NCI-H1436 (cell line): ENCODE data around the gene ADRA2B.
"Not testable (repeated sequence)": the region's sequence is repeated elsewhere in the genome, so short reads cannot be mapped to it uniquely, and the experiment has no call there.

ENCODE experiments used
- DNase-seq: peaks from one replicate; lab custom pipeline; 2025; lab: John Stamatoyannopoulos, UW

The ADRA2B gene

GRCh38 chr2:96150007-96150640 lies 33.8 kb upstream of the ADRA2B start:
- DNase-seq: no peak

DNA sequence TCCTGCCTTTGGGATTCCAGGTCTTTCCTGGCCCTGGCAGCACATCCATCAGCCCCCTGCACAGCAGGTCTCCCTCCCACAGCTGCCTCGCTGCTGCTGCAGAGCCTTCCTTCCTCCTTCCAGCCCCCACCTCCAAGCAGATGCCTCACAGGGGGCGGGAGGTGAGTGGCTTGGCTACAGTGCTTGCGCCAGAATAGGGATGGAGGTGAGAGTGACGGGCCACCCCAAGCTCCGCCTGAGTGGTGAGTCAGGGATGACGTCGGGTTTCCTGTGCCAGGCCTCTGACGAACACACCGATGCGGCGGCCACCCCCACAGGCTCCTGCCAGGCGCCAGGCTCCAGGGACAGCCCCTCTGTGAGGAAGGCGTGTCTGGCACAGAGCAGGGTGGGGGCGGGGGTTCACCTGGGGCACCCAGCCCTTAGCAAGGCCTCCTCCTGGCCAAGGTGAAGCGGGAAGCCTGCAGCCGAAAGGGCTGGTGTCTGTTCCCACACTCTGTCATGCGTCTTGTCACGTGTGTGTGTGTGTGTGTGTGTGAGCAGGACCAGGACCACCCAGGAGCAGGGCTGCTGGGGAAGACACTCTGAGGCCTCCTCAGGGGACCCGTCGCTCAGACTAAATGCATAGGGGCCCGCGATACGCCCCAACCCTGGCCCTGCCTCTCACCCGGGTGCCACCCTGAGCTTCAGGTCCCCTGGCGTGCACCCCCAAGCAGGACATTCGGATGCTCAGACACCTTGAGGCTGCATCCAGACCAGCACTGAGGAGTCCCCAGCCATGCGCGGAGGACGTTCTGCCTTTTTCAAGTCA lies 32.2 kb upstream of the ADRA2B start:
- DNase-seq: peak; percentile 82

DNA sequence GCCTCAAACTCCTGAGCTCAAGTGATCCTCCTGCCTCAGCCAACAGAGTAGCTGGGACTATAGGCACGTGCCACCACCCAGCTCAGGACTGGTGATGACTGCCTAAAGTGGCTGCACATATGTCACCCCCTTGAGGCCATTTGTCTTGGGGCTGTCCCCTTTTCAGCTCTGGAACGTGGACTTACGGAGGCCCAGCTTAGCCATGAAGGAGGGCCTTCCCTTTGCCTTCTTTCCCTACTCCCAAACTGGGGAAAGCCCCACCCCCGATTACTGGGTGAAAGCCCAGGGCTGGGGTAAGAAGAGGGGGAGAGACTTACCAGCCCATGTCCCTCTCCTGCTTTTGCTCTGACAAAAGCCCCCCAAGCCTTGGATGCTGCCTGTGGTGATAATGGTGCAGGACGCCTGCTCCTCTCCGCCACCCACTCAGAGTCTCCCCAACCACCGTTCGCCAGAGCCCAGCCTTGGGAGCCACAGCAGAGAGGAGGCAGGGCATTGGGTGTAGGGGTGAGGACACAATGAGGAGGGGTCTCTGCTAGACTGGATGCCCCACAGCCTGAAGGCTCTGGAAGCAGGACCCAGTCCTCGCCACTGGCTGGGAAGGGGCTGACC lies 31.3 kb upstream of the ADRA2B start:
- DNase-seq: no peak

DNA sequence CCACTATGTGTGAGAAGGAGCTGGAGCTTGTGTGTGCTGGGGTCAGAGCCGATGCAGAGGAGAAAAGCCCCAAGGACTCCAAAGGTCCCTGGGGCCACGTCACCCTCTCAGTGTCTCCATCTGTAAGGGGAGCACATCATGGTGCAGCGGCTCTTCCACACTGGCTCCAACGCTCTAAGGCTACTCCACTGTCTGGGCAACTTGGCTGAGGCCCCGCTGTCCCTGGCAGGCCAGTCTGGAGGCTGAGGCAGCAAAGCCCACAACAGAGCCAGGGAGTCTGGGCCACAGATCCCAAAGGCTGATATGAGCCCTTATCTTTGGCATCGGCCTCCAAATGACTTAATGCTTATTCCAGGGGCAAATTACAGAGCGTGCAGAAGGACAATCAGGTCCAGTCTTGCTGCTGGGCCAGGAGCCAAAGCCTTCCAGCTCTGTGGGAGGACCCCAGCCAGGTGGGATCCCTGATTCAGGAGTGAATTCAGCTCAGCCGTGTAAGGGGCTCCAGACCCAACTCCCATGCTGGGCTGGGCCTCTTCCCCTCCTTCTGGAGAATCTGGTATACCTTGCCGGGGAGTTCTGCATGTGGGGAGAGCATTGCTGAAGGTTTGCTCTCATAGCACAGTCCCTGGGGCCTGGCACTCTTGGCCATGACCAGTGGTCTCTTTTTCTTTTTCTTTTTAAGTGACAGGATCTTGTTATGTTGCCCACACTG lies 30.7 kb upstream of the ADRA2B start:
- DNase-seq: no peak

DNA sequence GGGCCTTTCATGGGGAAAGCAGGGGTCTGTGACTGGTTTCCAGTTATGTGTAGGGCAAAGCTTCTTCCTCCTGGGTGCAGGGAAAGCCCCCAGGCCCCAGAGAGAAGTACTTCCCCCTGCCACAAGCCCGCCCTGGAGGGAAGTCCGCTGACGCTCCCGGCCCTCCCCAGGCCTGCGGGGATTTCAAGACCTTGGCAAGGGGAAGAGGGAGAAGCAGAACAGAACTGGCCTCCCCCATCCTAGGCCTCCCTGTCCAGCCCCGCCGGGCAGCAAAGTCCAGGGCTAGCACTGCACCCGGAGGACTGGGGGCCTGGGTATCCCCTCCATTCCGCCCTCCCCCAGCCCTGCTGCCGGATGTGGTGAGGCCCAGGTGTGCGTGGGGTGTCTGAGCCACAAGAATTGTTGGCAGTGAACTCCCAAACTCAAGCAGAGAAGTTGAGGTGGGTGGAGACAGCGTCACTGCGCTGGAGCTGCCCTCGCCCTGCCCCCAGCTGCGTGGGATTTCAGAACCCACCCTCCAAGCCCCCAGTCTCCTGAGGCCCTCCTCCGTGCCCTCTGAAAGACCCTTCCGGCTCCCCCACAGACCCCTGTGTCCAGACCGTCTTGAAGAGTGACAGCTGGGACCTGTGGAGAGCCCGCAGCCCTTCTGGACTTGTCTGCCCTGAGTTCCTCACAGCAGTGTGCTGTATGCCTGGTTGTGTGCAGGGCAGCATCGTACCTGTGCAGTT lies 29.9 kb upstream of the ADRA2B start:
- no peak for DNase-seq

DNA sequence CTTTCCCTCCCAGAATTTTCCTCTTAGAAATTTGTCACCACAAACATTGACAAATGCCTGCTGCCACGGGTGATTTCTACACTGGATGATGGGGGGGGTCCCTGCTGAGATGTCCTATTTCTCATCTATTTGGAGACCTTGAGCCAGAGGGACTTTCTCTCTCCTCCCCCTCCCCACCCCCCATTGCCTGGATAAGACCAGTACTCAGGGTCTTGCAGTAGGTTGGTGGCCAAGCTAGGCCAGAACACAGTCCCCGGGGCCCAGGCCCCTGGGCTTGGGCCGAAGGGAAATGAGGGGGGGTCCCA lies 29.4 kb upstream of the ADRA2B start:
- no peak for DNase-seq

GRCh38 chr2:96145036-96145847 lies 28.9 kb upstream of the ADRA2B start, which contains the start of gene DUSP2:
Gene DUSP2, minus strand, starts transcription at chr2:96145440. Its CDS starts 86 bp downstream, at chr2:96145354.
- DNase-seq: no peak

- no peak for DNase-seq
Observed at GRCh38 chr2:96144481-96145035, 28.2 kb upstream of the ADRA2B start.

GRCh38 chr2:96143848-96144480 lies 27.6 kb upstream of the ADRA2B start:
- no peak for DNase-seq

DNA sequence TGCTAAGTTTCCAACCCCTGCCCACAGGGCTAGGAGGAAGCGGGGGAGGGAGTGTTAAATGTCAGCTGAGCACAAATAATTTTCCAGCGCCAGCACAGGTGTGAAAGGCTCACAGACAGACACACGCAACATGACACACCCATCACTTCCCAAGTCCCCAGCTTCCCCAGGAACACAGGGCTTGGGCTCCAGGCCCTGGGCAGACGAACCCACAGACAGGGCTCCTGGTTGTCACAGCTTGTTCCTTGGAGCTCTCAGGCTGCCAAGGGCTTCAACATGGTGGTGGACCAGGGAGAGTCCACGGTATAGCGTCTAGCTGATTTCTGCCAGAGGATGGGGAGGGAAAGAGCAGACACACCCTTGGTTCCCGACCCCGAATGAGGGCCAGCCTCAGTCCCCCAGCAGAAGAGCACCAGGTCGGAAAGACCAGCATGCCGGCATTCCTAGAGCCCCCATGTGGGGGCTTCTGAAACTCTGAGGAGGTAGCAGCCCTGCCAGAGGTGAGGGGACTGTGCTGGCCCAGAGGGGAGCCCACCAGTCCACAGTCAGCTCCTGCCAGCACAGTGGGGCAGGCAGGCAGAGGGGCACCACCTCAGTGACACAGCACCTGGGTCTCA lies 27.0 kb upstream of the ADRA2B start:
- no peak for DNase-seq

DNA sequence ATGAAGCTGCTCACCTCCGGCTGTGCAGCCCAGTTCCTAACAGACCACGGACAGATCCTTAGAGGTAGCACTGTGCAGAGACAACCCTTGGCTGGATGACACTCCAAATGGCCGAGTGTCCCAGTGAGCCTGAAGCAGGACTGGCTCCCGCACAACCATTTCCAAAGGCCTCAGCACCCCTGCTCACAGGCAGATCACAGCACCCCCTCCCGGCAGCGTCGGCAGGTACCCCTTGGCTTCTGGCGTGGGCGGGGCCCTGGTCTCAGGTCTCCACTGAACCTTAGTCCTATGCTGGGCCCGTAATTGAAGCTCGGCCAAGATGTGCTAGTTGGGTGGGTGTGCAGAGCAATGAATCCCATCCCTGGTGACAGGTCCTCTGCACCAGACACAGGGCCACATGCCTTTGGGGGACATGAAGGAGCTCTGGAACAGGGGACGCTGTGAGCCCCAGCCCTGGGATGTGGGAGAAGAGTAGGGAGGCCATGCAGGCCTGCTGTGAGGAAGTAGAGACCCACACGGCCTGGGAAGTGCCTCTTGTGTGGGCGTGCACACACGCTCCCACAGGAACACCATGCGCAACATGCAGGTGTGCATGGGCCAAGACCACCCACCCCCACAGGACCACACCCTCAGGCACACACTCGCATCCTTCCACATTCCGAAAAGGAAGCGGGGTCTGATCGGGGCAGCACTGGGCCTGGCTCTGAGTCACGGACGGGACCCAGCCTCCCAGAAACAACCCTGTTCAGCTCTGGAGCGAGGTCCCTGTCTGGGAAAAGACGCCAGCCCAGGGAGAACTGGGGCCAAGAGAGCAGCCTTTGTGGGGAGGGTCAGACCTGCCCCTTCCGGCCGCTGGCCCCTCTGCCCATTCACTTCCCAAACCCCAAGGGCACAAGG lies 26.1 kb upstream of the ADRA2B start:
- DNase-seq: no peak

- not testable (repeated sequence) for DNase-seq
Observed at GRCh38 chr2:96141624-96141967, 25.2 kb upstream of the ADRA2B start.

- DNase-seq: no peak
Observed at GRCh38 chr2:96140941-96141623, 24.7 kb upstream of the ADRA2B start.

DNA sequence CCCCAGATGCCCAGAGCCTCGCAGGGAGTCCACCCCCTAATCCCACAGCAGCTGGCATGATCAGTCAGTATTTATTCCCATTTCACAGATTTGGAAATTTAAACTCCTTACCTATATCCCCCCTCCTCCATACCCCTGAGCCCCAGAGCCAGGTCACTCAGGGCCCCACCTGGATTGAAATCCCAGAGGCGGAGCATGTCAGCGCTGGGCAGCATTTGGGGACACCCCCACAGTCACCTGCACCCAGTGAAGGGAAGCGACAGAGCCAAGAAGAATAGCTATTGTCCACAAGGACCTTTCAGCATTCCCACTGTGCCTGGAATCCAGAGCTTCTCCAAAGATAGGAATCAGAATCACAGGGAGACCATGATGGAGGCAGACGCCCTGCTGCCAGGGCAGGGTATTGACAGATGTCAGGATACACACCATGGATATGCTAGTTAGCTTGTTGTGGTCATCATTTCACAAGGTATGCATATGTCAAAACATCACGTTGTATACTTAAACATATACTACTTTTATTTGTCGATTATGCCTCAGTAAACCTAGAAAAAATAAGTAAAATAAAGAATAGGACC lies 22.9 kb upstream of the ADRA2B start:
- no peak for DNase-seq

- peak; percentile 67 for DNase-seq
Observed at GRCh38 chr2:96138179-96139145, 22.1 kb upstream of the ADRA2B start, which contains the start of gene ASTL. Gene ASTL, minus strand, starts transcription at chr2:96138502. Its CDS starts 66 bp downstream, at chr2:96138436.

GRCh38 chr2:96137321-96138178 lies 21.2 kb upstream of the ADRA2B start:
- no peak for DNase-seq
